PFSK-1 (cell line): Measurements from ENCODE around the gene EIF4E1B.

Experiments used
- POLR2AphosphoS5 ChIP-seq: IDR thresholded peaks from 2 replicates; pipeline ENCODE4 v1.6.1; 2012; ENCODE audit warnings: low read depth, mild to moderate bottlenecking, control low read depth, low read length, moderate library complexity
- SIN3A ChIP-seq: IDR thresholded peaks from 2 replicates; pipeline ENCODE4 v1.6.1; 2012; ENCODE audit warnings: mild to moderate bottlenecking, low read length, moderate library complexity, borderline replicate concordance; ENCODE audit not compliant: insufficient read depth
- TAF1 ChIP-seq: IDR thresholded peaks from 2 replicates; pipeline ENCODE4 v1.6.1; 2012; ENCODE audit warnings: low read length, control low read depth, borderline replicate concordance; ENCODE audit not compliant: insufficient read depth

- TF ChIP-seq POLR2AphosphoS5 (no peak), TAF1 (no peak), SIN3A (no peak)
Observed at GRCh38 chr5:176621661-176622079, 8.8 kb upstream of the EIF4E1B start.
